ENCODE data around the gene CFAP46.

CFAP46 gene

GRCh38 chr10:132834891-132835847 is 107.2 kb downstream of the CFAP46 start:
- no peak for ATAC-seq
- no peak for TF ChIP-seq ISL1 (CRISPR knock-in tag; IDR thresholded peaks at IDR 0.05)
- TF ChIP-seq ESRRG (CRISPR knock-in tag; IDR thresholded peaks at IDR 0.05) = no peak

GRCh38 chr10:132834311-132834761 is 108.0 kb downstream of the CFAP46 start:
- TF ChIP-seq OSR1 (CRISPR knock-in tag; IDR thresholded peaks at IDR 0.05) (no peak), CSRNP3 (CRISPR knock-in tag; IDR thresholded peaks at IDR 0.05) (no peak), ARNTL (CRISPR knock-in tag; IDR thresholded peaks at IDR 0.05; ENCODE audit: borderline replicate concordance, low read depth) (no peak), TSHZ2 (CRISPR knock-in tag; IDR thresholded peaks at IDR 0.05) (no peak), ZC3H10 (CRISPR knock-in tag; IDR thresholded peaks at IDR 0.05) (no peak), TCF4 (CRISPR knock-in tag; IDR thresholded peaks at IDR 0.05; ENCODE audit: borderline replicate concordance) (no peak), ZNF565 (CRISPR knock-in tag; conservative IDR thresholded peaks at IDR 0.05; ENCODE audit: low read depth) (no peak), ZFP30 (CRISPR knock-in tag; IDR thresholded peaks at IDR 0.05) (no peak), ISL1 (CRISPR knock-in tag; IDR thresholded peaks at IDR 0.05) (no peak), CREB5 (CRISPR knock-in tag; IDR thresholded peaks at IDR 0.05; ENCODE audit: low read depth) (no peak)
- no peak for ATAC-seq

GRCh38 chr10:132833421-132834111 is 108.8 kb downstream of the CFAP46 start:
- no peak for ATAC-seq
- TF ChIP-seq TSHZ2 (CRISPR knock-in tag; IDR thresholded peaks at IDR 0.05) (no peak), CREB5 (CRISPR knock-in tag; IDR thresholded peaks at IDR 0.05; ENCODE audit: low read depth) (no peak), ESRRG (CRISPR knock-in tag; IDR thresholded peaks at IDR 0.05) (no peak), ZC3H10 (CRISPR knock-in tag; IDR thresholded peaks at IDR 0.05) (no peak), ISL1 (CRISPR knock-in tag; IDR thresholded peaks at IDR 0.05) (no peak), ZNF70 (CRISPR knock-in tag; IDR thresholded peaks at IDR 0.05) (no peak), CSRNP3 (CRISPR knock-in tag; IDR thresholded peaks at IDR 0.05) (no peak), PPARA (CRISPR knock-in tag; IDR thresholded peaks at IDR 0.05; ENCODE audit: borderline replicate concordance) (no peak), ARNTL (CRISPR knock-in tag; IDR thresholded peaks at IDR 0.05; ENCODE audit: borderline replicate concordance, low read depth) (no peak), SNAI2 (CRISPR knock-in tag; IDR thresholded peaks at IDR 0.05) (no peak), ZNF565 (CRISPR knock-in tag; conservative IDR thresholded peaks at IDR 0.05; ENCODE audit: low read depth) (no peak), CSDC2 (CRISPR knock-in tag; IDR thresholded peaks at IDR 0.05) (no peak), OSR1 (CRISPR knock-in tag; IDR thresholded peaks at IDR 0.05) (no peak), ZNF8 (CRISPR knock-in tag; IDR thresholded peaks at IDR 0.05) (no peak), PATZ1 (CRISPR knock-in tag; IDR thresholded peaks at IDR 0.05; ENCODE audit: borderline replicate concordance) (no peak), TCF4 (CRISPR knock-in tag; IDR thresholded peaks at IDR 0.05; ENCODE audit: borderline replicate concordance) (no peak), GLIS3 (CRISPR knock-in tag; IDR thresholded peaks at IDR 0.05) (no peak), TOX (CRISPR knock-in tag; IDR thresholded peaks at IDR 0.05; ENCODE audit: borderline replicate concordance) (no peak)

Data from SK-N-SH treated with all-trans-retinoic acid at 6 μM for 48 hours (cell line).